D721Med (cell line): Measurements from ENCODE around the gene KIF1C.
"Not testable (repeated sequence)": the region's sequence is repeated elsewhere in the genome, so short reads cannot be mapped to it uniquely, and the experiment has no call there.

ENCODE experiments used
- DNase-seq: peaks from one replicate; pipeline ENCODE4 v3.0.0; 2011; ENCODE audit warnings: low spot score; ENCODE audit not compliant: insufficient read length
- FAIRE-seq: peaks from 2 replicates; lab custom pipeline; 2011; peaks lifted over from hg19 to GRCh38; lab: Jason Lieb, UNC
- CTCF ChIP-seq: IDR thresholded peaks from 2 replicates; pipeline ENCODE4 v1.5.1; 2012; ENCODE audit warnings: mild to moderate bottlenecking, control low read depth; ENCODE audit not compliant: insufficient read depth; ENCODE audit errors: missing control alignments

Gene KIF1C

DNA sequence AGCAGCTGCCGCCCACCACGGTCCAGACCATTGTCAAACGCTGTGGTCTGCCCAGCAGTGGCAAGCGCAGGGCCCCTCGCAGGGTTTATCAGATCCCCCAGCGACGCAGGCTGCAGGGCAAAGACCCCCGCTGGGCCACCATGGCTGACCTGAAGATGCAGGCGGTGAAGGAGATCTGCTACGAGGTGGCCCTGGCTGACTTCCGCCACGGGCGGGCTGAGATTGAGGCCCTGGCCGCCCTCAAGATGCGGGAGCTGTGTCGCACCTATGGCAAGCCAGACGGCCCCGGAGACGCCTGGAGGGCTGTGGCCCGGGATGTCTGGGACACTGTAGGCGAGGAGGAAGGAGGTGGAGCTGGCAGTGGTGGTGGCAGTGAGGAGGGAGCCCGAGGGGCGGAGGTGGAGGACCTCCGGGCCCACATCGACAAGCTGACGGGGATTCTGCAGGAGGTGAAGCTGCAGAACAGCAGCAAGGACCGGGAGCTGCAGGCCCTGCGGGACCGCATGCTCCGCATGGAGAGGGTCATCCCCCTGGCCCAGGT, 24.5 kb downstream of the KIF1C start:
- no peak for FAIRE-seq
- no peak for DNase-seq
- TF ChIP-seq CTCF, result no peak

DNA sequence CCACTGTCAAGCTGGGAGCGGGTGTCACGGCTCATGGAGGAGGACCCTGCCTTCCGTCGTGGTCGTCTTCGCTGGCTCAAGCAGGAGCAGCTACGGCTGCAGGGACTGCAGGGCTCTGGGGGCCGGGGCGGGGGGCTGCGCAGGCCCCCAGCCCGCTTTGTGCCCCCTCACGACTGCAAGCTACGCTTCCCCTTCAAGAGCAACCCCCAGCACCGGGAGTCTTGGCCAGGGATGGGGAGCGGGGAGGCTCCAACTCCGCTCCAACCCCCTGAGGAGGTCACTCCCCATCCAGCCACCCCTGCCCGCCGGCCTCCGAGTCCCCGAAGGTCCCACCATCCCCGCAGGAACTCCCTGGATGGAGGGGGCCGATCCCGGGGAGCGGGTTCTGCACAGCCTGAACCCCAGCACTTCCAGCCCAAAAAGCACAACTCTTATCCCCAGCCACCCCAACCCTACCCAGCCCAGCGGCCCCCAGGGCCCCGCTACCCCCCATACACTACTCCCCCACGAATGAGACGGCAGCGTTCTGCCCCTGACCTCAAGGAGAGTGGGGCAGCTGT, 25.9 kb downstream of the KIF1C start:
- DNase-seq (no peak), FAIRE-seq (no peak)
- no peak for TF ChIP-seq CTCF

DNA sequence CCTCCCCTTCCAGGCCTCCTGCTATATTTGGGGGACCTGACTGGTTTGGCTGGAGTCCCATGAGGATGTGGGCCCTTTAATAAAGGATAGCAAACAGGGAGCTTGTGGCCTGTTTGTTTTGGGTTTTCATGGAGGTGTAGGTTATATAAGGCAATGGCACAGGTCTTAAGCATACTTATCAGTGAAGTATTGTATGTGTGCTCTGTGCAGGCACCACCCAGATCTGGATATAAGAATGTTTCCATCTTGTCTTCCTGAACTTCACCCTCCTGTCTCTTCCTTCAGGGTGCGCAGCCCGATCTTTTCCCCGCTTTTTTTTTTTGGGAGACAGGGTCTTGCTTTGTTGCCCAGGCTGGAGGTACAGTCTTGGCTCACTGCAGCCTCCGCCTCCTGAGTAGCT, 26.9 kb downstream of the KIF1C start:
- FAIRE-seq (no peak), DNase-seq (no peak)

GRCh38 chr17:5027299-5027698, 29.5 kb downstream of the KIF1C start:
- TF ChIP-seq CTCF, result no peak
- FAIRE-seq (no peak), DNase-seq (no peak)

More for the DNA sequence above, 26.9 kb downstream of the KIF1C start:
- no peak for TF ChIP-seq CTCF

- DNase-seq (no peak), FAIRE-seq (no peak)
- no peak for TF ChIP-seq CTCF
Observed at GRCh38 chr17:5027916-5028315, 30.2 kb downstream of the KIF1C start.

GRCh38 chr17:5030168-5030567, 32.4 kb downstream of the KIF1C start:
- not testable (repeated sequence) for DNase-seq, FAIRE-seq

- TF ChIP-seq CTCF, result peak; percentile 47
- FAIRE-seq (no peak), DNase-seq (peak; percentile 62)
Observed at GRCh38 chr17:5031365-5032082, 33.8 kb downstream of the KIF1C start.
